Activated CD8-positive, alpha-beta memory T cell treated with anti-CD3 and anti-CD28 coated beads, Interleukin-2, amount 50 U/mL, for 24 hours (primary cell): ENCODE measurements around the gene FGA.

ENCODE experiments used
- DNase-seq: peaks from one replicate; pipeline ENCODE4 v3.0.0-alpha.2; 2020; ENCODE audit errors: extremely low read depth

Gene FGA

GRCh38 chr4:154578919-154579318 is 11.6 kb downstream of the FGA start:
- DNase-seq, result no peak

GRCh38 chr4:154577324-154577723 is 13.2 kb downstream of the FGA start:
- no peak for DNase-seq

- no peak for DNase-seq
Measured at GRCh38 chr4:154574311-154574710, 16.2 kb downstream of the FGA start.

- DNase-seq, result no peak
Measured at GRCh38 chr4:154573190-154573870, 17.2 kb downstream of the FGA start.

GRCh38 chr4:154569584-154569983 is 21.0 kb downstream of the FGA start:
- no peak for DNase-seq

GRCh38 chr4:154569028-154569427 is 21.5 kb downstream of the FGA start:
- no peak for DNase-seq

GRCh38 chr4:154566639-154567204 is 23.8 kb downstream of the FGA start:
- no peak for DNase-seq

GRCh38 chr4:154565704-154566103 is 24.8 kb downstream of the FGA start:
- DNase-seq, result no peak

GRCh38 chr4:154564311-154564710 is 26.2 kb downstream of the FGA start:
- no peak for DNase-seq

- DNase-seq, result no peak
Measured at GRCh38 chr4:154562697-154563254, 27.8 kb downstream of the FGA start, which contains the start of gene FGB. TSS of gene FGB (plus strand) at chr4:154563011. CDS start at chr4:154563019, 8 bp downstream.

GRCh38 chr4:154560824-154561231 is 29.7 kb downstream of the FGA start:
- no peak for DNase-seq

- DNase-seq, result no peak
Measured at GRCh38 chr4:154560419-154560801, 30.1 kb downstream of the FGA start.

- no peak for DNase-seq
Measured at GRCh38 chr4:154559494-154560418, 30.8 kb downstream of the FGA start.

- DNase-seq, result no peak
Measured at GRCh38 chr4:154559141-154559493, 31.4 kb downstream of the FGA start.

GRCh38 chr4:154551872-154552686 is 38.5 kb downstream of the FGA start:
- DNase-seq, result peak; percentile 32

- peak; percentile 91 for DNase-seq
Measured at GRCh38 chr4:154549894-154550790, 40.4 kb downstream of the FGA start, which contains the start of gene PLRG1. TSS of gene PLRG1 (minus strand) at chr4:154550400. CDS start at chr4:154550308, 92 bp downstream.

GRCh38 chr4:154545689-154546088 is 44.9 kb downstream of the FGA start:
- no peak for DNase-seq

- DNase-seq, result no peak
Measured at GRCh38 chr4:154542271-154542879, 48.2 kb downstream of the FGA start.
